ENCODE results near the gene MYRIP. TPM values are rescaled to one million over a fixed set of nuclear protein-coding genes. Genes with fewer than 3 reads are reported as not detected.

MYRIP gene
- total RNA-seq, 1 donor, result under 0.01 TPM

DNA sequence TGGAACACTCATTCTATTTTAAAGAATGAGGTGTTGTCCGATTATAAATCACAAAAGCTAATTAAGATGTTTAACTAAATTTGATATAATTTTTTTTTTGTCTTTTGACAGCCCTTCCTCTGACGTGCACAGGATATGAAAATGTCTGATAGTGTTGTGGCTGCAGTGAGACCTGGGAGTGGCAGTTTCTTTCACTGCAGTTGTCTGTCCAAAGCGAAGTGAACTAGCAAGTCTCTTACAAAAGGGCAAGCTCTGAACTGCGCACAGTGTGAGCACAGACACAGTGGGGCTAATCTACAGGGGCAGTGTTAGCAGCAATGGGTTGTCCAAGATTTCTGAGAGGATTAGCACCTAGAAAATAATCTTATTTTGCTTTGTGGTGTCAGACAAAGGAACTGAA is 29.1 kb upstream of the MYRIP start:
- no peaks in the 10 kb centered on the region for H4K20me1 ChIP-seq (ENCODE audit: insufficient read depth, low read length)
- H2AFZ ChIP-seq (ENCODE audit: low read length), result no peak overlapping the region
- H3K4me2 ChIP-seq (ENCODE audit: insufficient read depth, low read length), result no peak overlapping the region
- DNase-seq (ENCODE audit: insufficient read length, low spot score, missing footprints), result no peak
- H3K4me3 ChIP-seq (ENCODE audit: insufficient read depth, low read length), result no peak overlapping the region
- no peaks in the 10 kb centered on the region for H3K4me1 ChIP-seq (ENCODE audit: insufficient read depth, low read length)
- H3K27me3 ChIP-seq (ENCODE audit: insufficient read depth, low read length), result no peaks in the 10 kb centered on the region
- H3K79me2 ChIP-seq (ENCODE audit: insufficient read depth, low read length), result no peaks in the 10 kb centered on the region
- H3K9me3 ChIP-seq (ENCODE audit: low read depth, low read length), result no peaks in the 10 kb centered on the region
- no peak overlapping the region for H3K27ac ChIP-seq (ENCODE audit: low read depth, low read length)
- H3K36me3 ChIP-seq (ENCODE audit: insufficient read depth, low read length), result no peaks in the 10 kb centered on the region
- TF ChIP-seq, protein P1, sequence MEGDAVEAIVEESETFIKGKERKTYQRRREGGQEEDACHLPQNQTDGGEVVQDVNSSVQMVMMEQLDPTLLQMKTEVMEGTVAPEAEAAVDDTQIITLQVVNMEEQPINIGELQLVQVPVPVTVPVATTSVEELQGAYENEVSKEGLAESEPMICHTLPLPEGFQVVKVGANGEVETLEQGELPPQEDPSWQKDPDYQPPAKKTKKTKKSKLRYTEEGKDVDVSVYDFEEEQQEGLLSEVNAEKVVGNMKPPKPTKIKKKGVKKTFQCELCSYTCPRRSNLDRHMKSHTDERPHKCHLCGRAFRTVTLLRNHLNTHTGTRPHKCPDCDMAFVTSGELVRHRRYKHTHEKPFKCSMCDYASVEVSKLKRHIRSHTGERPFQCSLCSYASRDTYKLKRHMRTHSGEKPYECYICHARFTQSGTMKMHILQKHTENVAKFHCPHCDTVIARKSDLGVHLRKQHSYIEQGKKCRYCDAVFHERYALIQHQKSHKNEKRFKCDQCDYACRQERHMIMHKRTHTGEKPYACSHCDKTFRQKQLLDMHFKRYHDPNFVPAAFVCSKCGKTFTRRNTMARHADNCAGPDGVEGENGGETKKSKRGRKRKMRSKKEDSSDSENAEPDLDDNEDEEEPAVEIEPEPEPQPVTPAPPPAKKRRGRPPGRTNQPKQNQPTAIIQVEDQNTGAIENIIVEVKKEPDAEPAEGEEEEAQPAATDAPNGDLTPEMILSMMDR (IDR thresholded peaks at IDR 0.05; ENCODE audit: extremely low read depth, low read depth, low read length), result no peak

DNA sequence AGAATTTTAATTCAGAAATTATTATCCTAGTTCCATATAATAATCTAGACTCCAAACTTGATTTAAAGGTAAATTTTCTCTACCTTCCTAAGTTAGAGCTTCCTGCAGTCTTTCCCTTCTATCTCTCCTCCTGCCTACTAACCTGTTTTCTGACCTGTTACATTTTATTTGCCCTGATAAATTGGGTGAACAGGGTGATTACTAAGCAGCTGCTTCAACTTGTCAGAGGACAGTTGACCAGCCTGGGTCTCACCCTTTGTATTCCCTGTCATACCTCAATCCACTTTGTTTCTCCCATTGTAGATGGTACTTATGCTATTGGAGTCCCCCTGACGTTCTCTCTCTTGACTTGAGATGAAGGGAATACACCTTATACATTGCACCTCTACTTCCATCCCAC is 28.4 kb upstream of the MYRIP start:
- Histone ChIP-seq H3K27ac (ENCODE audit: low read depth, low read length) (no peak overlapping the region), H2AFZ (ENCODE audit: low read length) (no peak overlapping the region), H3K4me1 (ENCODE audit: insufficient read depth, low read length) (no peaks in the 10 kb centered on the region), H3K9me3 (ENCODE audit: low read depth, low read length) (no peaks in the 10 kb centered on the region), H3K27me3 (ENCODE audit: insufficient read depth, low read length) (no peaks in the 10 kb centered on the region), H4K20me1 (ENCODE audit: insufficient read depth, low read length) (no peaks in the 10 kb centered on the region), H3K79me2 (ENCODE audit: insufficient read depth, low read length) (no peaks in the 10 kb centered on the region), H3K36me3 (ENCODE audit: insufficient read depth, low read length) (no peaks in the 10 kb centered on the region), H3K4me2 (ENCODE audit: insufficient read depth, low read length) (no peak overlapping the region), H3K4me3 (ENCODE audit: insufficient read depth, low read length) (no peak overlapping the region)
- TF ChIP-seq, protein P1 (IDR thresholded peaks at IDR 0.05; ENCODE audit: extremely low read depth, low read depth, low read length), result no peak
- DNase-seq (ENCODE audit: insufficient read length, low spot score, missing footprints), result no peak

DNA sequence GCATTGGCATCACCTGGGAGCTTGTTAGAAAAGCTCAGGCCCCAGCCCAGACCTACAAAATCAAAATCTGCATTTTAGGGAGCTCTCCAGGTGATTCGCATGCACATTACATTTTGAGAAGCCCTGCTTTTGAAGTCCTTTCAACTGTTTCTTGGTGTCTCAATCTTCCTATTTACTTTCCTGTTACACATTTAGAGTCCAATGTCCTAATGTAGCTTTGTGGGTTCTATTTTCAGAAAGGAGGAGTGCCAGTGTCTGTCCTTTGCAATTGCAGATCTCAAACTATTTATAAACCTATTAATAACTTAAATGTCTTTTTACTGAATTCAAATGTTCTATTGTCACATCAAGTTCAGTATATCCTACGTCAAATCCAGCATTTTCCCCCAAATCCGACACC is 27.8 kb upstream of the MYRIP start:
- no peaks in the 10 kb centered on the region for H3K4me1 ChIP-seq (ENCODE audit: insufficient read depth, low read length)
- H3K36me3 ChIP-seq (ENCODE audit: insufficient read depth, low read length), result no peaks in the 10 kb centered on the region
- H3K27me3 ChIP-seq (ENCODE audit: insufficient read depth, low read length), result no peaks in the 10 kb centered on the region
- no peak overlapping the region for H3K27ac ChIP-seq (ENCODE audit: low read depth, low read length)
- H4K20me1 ChIP-seq (ENCODE audit: insufficient read depth, low read length), result no peaks in the 10 kb centered on the region
- no peak overlapping the region for H3K4me2 ChIP-seq (ENCODE audit: insufficient read depth, low read length)
- TF ChIP-seq, protein P1 (IDR thresholded peaks at IDR 0.05; ENCODE audit: extremely low read depth, low read depth, low read length), result no peak
- no peaks in the 10 kb centered on the region for H3K79me2 ChIP-seq (ENCODE audit: insufficient read depth, low read length)
- no peak overlapping the region for H2AFZ ChIP-seq (ENCODE audit: low read length)
- no peaks in the 10 kb centered on the region for H3K9me3 ChIP-seq (ENCODE audit: low read depth, low read length)
- no peak for DNase-seq (ENCODE audit: insufficient read length, low spot score, missing footprints)
- H3K4me3 ChIP-seq (ENCODE audit: insufficient read depth, low read length), result no peak overlapping the region

DNA sequence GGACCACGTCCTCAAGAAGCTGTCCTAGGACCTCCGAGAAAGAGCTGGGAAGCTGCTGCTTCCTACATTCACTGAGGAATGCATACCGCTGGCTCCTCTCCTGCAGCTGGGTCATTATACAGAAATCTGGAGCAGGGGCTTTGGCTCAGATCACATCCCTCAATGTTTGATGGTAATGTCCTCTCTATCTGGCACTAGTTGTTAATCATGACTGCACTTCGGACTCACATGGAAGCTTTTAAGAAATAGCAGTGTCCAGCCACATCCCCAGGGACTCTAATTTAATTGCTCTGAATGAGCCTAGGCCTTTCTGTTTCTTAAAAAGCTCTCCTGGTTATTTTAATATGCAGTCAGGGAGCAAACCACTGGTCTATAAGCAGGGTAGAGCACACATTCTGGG is 25.7 kb upstream of the MYRIP start:
- Histone ChIP-seq H3K4me3 (ENCODE audit: insufficient read depth, low read length) (no peak overlapping the region), H3K9me3 (ENCODE audit: low read depth, low read length) (no peaks in the 10 kb centered on the region), H3K27ac (ENCODE audit: low read depth, low read length) (no peak overlapping the region), H3K4me2 (ENCODE audit: insufficient read depth, low read length) (no peak overlapping the region), H2AFZ (ENCODE audit: low read length) (no peak overlapping the region), H3K36me3 (ENCODE audit: insufficient read depth, low read length) (no peaks in the 10 kb centered on the region), H3K79me2 (ENCODE audit: insufficient read depth, low read length) (no peaks in the 10 kb centered on the region), H4K20me1 (ENCODE audit: insufficient read depth, low read length) (no peaks in the 10 kb centered on the region), H3K27me3 (ENCODE audit: insufficient read depth, low read length) (no peaks in the 10 kb centered on the region), H3K4me1 (ENCODE audit: insufficient read depth, low read length) (no peaks in the 10 kb centered on the region)
- no peak for DNase-seq (ENCODE audit: insufficient read length, low spot score, missing footprints)
- TF ChIP-seq, protein P1 (IDR thresholded peaks at IDR 0.05; ENCODE audit: extremely low read depth, low read depth, low read length), result no peak

All from osteoblast (primary cell).